GM23248 (cell line): Measurements from ENCODE around the gene TRPC4AP. TPM values are rescaled to one million over a fixed set of nuclear protein-coding genes. Genes with fewer than 3 reads are reported as not detected.
"Not testable (repeated sequence)": the region's sequence is repeated elsewhere in the genome, so short reads cannot be mapped to it uniquely, and the experiment has no call there.

Source experiments
- DNase-seq: peaks from one replicate; pipeline ENCODE4 v3.0.0-alpha.2; 2015
- H2AFZ ChIP-seq: fragments of 200-600 bp; sonication (generic); 2 replicates; pipeline ENCODE4 v1.6.1; 2016; ENCODE audit warnings: antibody characterized with exemption
- H3F3A ChIP-seq: fragments of 200-600 bp; sonication (generic); 2 replicates; pipeline ENCODE4 v1.6.1; 2016; ENCODE audit warnings: mild to moderate bottlenecking, antibody characterized with exemption, mixed run types; ENCODE audit not compliant: insufficient read depth
- H3K27ac ChIP-seq: fragments of 200-600 bp; sonication (generic); 2 replicates; pipeline ENCODE4 v1.5.1; 2016; ENCODE audit warnings: mild to moderate bottlenecking
- H3K27me3 ChIP-seq: fragments of 200-600 bp; sonication (generic); replicated peaks from 2 replicates; pipeline ENCODE4 v1.6.1; 2016; ENCODE audit warnings: mild to moderate bottlenecking; ENCODE audit not compliant: insufficient read depth
- H3K36me3 ChIP-seq: fragments of 200-600 bp; sonication (generic); 2 replicates; pipeline ENCODE4 v1.6.1; 2016; ENCODE audit warnings: low read depth, mild to moderate bottlenecking
- H3K4me1 ChIP-seq: fragments of 200-600 bp; sonication (generic); 2 replicates; pipeline ENCODE4 v1.6.1; 2016; ENCODE audit warnings: mild to moderate bottlenecking; ENCODE audit not compliant: insufficient read depth
- H3K4me2 ChIP-seq: fragments of 200-600 bp; sonication (generic); one replicate; pipeline ENCODE4 v1.6.1; 2016; ENCODE audit warnings: mild to moderate bottlenecking; ENCODE audit not compliant: unreplicated experiment
- H3K4me3 ChIP-seq: fragments of 200-600 bp; sonication (generic); 2 replicates; pipeline ENCODE4 v1.5.1; 2016; ENCODE audit warnings: mild to moderate bottlenecking
- H3K79me2 ChIP-seq: fragments of 200-600 bp; sonication (generic); 2 replicates; pipeline ENCODE4 v1.6.1; 2016; ENCODE audit warnings: mild to moderate bottlenecking; ENCODE audit not compliant: insufficient read depth
- H3K9ac ChIP-seq: fragments of 200-600 bp; sonication (generic); 2 replicates; pipeline ENCODE4 v1.6.1; 2016; ENCODE audit warnings: mild to moderate bottlenecking
- H3K9me2 ChIP-seq: fragments of 200-600 bp; sonication (generic); 2 replicates; pipeline ENCODE4 v1.6.1; 2016; ENCODE audit warnings: mixed run types, mild to moderate bottlenecking, moderate library complexity; ENCODE audit not compliant: insufficient read depth
- H3K9me3 ChIP-seq: fragments of 200-600 bp; sonication (generic); one replicate; pipeline ENCODE4 v1.6.1; 2017; ENCODE audit warnings: low read depth
- H4K20me1 ChIP-seq: fragments of 200-600 bp; sonication (generic); 2 replicates; pipeline ENCODE4 v1.6.0; 2016; ENCODE audit not compliant: insufficient read depth
- EZH2 ChIP-seq: fragments of 200-600 bp; sonication (generic); IDR thresholded peaks from 2 replicates; pipeline ENCODE4 v1.6.1; 2018; ENCODE audit warnings: antibody characterized with exemption, mild to moderate bottlenecking; ENCODE audit not compliant: insufficient read depth, poor library complexity, severe bottlenecking
- EZH2phosphoT487 ChIP-seq: fragments of 200-600 bp; sonication (generic); IDR thresholded peaks from 2 replicates; pipeline ENCODE4 v1.6.1; 2018; ENCODE audit warnings: antibody characterized with exemption, moderate library complexity, mild to moderate bottlenecking, low read depth; ENCODE audit not compliant: insufficient read depth
- whole genome bisulfite sequencing, 2 experiments: methylation state at CpG; one replicate each; pipeline ENCODE4 v1.1.6; 2015 to 2017; ENCODE audit warnings: low lambda C conversion rate in 2 of 2, low coverage in 1 of 2; ENCODE audit errors: missing lambda C conversion rate in 2 of 2; 5-methylcytosine and 5-hydroxymethylcytosine counted together
- in situ Hi-C: fragments of 300-500 bp; cut with MboI; formaldehyde crosslinking; loops from 2 replicates; pipeline ENCODE4 v1.15.0; 2020
- polyA plus RNA-seq: library from polyadenylated mRNA; unstranded; fragments of >200 nt; fragmentation: Nextera tagmentation; extraction: Ambion mirVana; gene quantifications from 2 replicates; pipeline ENCODE4 v1.2.1, GENCODE V29; 2016
- total RNA-seq: library from RNA; depleted of rRNA; stranded (reverse); fragments of >200 nt; shearing (Covaris generic); gene quantifications from 2 replicates; pipeline ENCODE4 v1.2.3, GENCODE V29; 2014

TRPC4AP gene
- total and polyA plus RNA-seq, 2 experiments from 2014 or later: 63.4 to 92.7 TPM

DNA sequence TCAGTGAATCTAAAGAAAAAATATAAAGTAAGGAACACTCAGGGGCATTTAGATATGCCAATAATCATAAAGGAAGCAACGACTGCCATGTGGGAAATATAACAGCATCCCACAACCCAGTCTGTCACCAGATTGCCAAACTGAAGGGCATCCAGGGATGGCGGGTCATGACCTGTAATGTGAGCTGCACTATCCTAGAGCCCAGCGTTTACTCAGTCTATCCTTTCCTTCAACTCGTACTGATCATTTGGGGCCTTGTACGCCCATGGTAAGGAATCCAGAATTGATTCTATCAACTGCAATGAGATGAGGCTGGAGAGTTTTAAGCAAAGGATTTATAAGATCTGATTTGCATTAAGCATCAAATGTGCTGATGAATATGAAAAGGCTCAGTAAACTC, 5.3 kb downstream of the TRPC4AP start:
- in situ Hi-C loops: no loop called here
- TF ChIP-seq EZH2 (no peak), EZH2phosphoT487 (no peak)
- no peak for DNase-seq
- Histone ChIP-seq H3K27me3 (no peaks in the 10 kb centered on the region), H3K79me2 (peaks cover 100% of the 10 kb centered on the region), H3K9ac (no peak overlapping the region), H3K4me3 (no peak overlapping the region), H3K9me2 (no peaks in the 10 kb centered on the region), H3F3A (peaks cover 16% of the 10 kb centered on the region), H3K27ac (no peak overlapping the region), H3K36me3 (no peaks in the 10 kb centered on the region), H3K4me2 (no peak overlapping the region), H3K9me3 (no peaks in the 10 kb centered on the region), H4K20me1 (peaks cover 26% of the 10 kb centered on the region), H3K4me1 (peaks cover 26% of the 10 kb centered on the region), H2AFZ (no peak overlapping the region)
- WGBS, 2 experiments: 81 to 83% methylated on average over 5 of the region's 5 CpGs

DNA sequence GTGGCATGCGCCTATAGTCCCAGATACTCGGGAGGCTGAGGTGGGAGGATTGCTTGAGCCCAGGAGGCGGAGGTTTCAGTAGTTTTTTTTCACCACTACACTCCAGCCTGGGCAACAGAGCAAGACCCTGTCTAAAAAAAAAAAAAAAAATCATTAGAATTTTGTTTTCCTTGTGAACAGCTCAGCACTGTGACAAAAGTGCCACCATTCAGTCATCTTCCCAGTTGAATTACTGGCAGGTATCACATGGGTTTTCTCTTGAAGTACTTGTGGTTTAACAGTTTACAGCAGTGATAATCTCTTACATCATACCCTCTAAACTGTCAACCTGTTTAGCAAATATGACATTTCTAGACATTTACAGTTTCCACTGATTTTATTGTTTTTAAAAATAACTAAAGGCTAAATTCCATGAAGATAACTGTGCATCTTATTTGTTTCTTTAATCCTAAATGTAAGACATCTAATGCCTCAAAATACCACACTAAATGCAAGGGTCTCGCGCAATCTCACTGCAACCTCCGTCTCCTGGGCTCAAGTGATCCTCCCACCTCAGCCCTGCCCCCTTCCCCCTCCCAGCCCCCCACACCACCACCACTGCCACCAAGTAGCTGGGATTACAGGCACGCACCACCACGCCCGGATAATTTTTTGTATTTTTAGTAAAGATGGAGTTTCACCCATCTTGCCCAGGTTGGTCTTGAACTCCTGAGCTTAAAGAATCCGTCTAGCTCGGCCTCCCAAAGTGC, 7.0 kb downstream of the TRPC4AP start:
- Histone ChIP-seq H2AFZ (no peak overlapping the region), H3K36me3 (no peaks in the 10 kb centered on the region), H3K9me3 (no peaks in the 10 kb centered on the region), H3K79me2 (peaks cover 100% of the 10 kb centered on the region), H3K9me2 (no peaks in the 10 kb centered on the region), H3K4me1 (peaks cover 20% of the 10 kb centered on the region), H3K4me2 (no peak overlapping the region), H3F3A (peaks cover 16% of the 10 kb centered on the region), H4K20me1 (peaks cover 35% of the 10 kb centered on the region), H3K4me3 (no peak overlapping the region), H3K27ac (no peak overlapping the region), H3K27me3 (no peaks in the 10 kb centered on the region), H3K9ac (no peak overlapping the region)
- DNase-seq: no peak
- 96 to 97% methylated on average over 11 of the region's 11 CpGs for WGBS, 2 experiments
- in situ Hi-C loops: no loop called here
- no peak for TF ChIP-seq EZH2phosphoT487
- TF ChIP-seq EZH2: no peak

DNA sequence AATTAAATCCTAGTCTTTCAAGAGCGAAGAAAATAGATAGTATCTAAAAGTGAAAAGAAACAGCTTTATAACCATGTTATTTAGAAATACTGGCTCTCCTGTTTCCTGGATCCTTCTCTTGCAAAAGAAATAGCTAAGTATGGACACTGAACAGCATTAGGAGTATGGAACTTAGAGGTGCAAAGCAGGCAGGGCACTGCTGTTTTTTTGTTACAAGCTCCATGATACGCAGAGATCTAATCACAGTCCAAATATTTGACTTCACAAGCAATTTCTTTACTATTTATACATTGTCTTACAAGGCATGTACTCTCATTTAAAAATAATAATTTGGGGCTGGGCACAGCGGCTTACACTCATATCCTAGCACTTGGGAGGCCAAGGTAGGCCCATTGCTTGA, 7.6 kb downstream of the TRPC4AP start:
- Histone ChIP-seq H2AFZ (no peak overlapping the region), H3K9me2 (no peaks in the 10 kb centered on the region), H4K20me1 (peaks cover 36% of the 10 kb centered on the region), H3K9me3 (no peaks in the 10 kb centered on the region), H3K27ac (no peak overlapping the region), H3K27me3 (no peaks in the 10 kb centered on the region), H3K4me2 (no peak overlapping the region), H3K79me2 (peaks cover 100% of the 10 kb centered on the region), H3F3A (peaks cover 16% of the 10 kb centered on the region), H3K9ac (no peak overlapping the region), H3K36me3 (no peaks in the 10 kb centered on the region), H3K4me1 (peaks cover 18% of the 10 kb centered on the region), H3K4me3 (no peak overlapping the region)
- WGBS, 2 experiments: 97 to 99% methylated on average over 3 of the region's 3 CpGs
- in situ Hi-C loops: no loop called here
- no peak for TF ChIP-seq EZH2
- no peak for TF ChIP-seq EZH2phosphoT487
- DNase-seq: no peak

DNA sequence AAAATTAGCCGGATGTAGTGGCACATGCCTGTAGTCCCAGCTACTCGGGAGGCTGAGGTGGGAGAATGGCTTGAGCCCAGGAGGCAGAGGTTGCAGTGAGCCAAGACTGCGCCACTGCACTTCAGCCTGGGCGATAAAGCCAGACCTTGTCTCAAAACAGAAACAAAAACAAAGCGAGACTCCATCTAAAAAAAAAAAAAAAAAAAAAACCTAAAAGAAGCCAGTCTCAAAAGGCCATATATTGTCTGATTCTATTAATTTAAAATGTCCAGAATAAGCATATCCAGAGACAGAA, 12.3 kb downstream of the TRPC4AP start:
- H2AFZ ChIP-seq, H3F3A ChIP-seq, DNase-seq, H3K27ac ChIP-seq, H3K36me3 ChIP-seq, H3K27me3 ChIP-seq, H3K9ac ChIP-seq, H3K4me3 ChIP-seq, H3K9me3 ChIP-seq, H3K4me2 ChIP-seq, in situ Hi-C loops, H3K9me2 ChIP-seq, H3K4me1 ChIP-seq: not testable (repeated sequence)
- Histone ChIP-seq H3K79me2 (peaks cover 100% of the 10 kb centered on the region), H4K20me1 (peaks cover 22% of the 10 kb centered on the region; the same call in 1 of the 2 replicates)
- 66 to 75% methylated on average over 4 to 5 of the region's 5 CpGs for WGBS, 2 experiments
